GM04504 (cell line): ENCODE data around the gene KSR2.
"Not testable (repeated sequence)": the region's sequence is repeated elsewhere in the genome, so short reads cannot be mapped to it uniquely, and the experiment has no call there.

Experiments used
- DNase-seq: peaks from one replicate; pipeline ENCODE4 v3.0.0-alpha.2; 2012; ENCODE audit warnings: low read depth

KSR2 gene

DNA sequence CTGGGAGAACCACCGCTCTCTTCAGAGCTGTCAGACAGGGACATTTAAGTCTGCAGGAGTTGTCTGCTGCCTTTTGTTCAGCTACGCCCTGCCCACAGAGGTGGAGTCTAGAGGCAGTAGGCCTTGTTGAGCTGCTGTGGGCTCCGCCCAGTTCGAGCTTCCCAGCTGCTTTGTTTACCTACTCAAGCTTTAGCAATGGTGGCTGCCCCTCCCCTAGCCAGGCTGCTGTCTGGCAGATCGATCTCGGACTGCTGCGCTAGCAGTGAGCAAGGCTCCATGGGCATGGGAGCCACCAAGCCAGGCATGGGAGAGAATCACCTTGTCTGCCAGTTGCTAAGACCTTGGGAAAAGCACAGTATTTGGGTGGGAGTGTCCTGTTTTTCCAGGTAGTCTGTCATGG, 340.1 kb downstream of the KSR2 start:
- DNase-seq = not testable (repeated sequence)

DNA sequence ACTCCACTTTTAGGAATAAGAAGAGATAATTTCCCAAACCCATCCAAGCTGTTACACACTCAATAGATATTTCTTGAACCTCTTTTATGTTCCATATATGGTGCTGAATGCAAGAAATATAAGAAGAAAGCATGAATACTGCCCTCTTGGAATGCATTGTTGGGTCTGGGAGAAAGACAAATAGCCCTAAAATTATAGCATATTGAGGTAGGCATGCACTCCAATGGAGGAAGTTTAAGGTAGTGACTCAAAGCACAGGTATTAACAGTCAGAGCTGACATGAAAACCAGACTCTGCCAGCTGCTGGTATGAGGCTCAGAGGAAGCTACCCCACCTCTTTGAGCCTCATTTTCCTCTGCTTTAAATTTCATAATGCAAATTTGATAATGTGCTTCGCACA, 346.0 kb downstream of the KSR2 start:
- DNase-seq = peak; percentile 7

DNA sequence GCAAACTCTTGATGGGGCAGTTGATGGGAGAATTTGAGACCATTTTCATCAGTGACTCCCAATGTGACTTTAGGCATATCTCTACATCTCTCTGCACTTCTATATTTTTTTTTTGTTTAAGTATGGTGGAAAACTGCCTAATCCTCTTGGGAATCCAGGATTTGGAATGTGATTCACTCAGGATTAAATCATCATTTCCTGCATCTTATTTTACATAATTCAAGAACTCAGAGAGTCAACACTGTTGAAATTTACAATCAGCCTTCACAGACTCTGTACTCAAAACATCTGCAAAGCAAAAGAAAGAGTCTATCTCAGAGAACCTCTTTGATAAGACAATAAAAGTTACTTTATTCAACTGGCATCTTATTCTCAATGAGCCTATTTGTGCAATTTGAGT, 346.7 kb downstream of the KSR2 start:
- DNase-seq = peak; percentile 24

DNA sequence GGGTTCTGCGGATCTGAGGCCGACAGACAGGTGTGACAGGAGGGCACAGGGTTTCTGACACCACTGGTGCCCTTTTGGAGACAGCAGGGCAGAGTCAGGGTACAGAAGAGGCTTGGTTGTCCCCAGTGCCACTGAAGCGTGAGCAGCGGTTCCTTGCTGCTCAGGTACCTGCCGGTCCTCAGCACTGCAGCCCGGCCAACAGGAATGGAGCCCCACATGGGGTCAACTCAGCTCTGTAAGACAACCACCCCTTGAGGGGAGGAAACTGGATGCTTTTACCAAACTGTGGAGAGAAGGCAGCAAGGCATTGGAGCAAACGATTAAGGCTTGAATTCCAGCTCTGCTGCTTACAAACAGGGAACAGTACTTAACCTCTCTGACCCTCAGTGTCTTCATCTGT, 361.0 kb downstream of the KSR2 start:
- DNase-seq = no peak

DNA sequence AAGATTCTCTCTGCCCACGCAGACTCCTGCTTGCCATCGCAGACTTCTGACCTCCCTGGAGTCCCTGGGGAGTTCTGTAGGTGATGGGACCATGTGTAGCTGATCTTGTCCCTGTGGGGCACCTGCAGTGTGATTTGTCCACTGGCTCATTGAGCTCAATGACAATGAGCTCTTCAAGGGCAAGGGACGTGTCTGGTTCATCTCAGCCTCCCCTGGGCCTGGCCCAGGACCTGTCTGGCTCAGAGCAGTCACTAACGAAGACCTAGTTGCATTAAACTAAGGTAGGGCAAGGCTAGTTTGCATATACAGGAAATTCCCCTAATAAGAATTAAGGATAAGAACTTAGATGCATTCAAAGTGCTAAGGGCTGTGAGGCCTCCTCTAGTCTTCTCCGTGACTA, 361.8 kb downstream of the KSR2 start:
- DNase-seq = no peak

DNA sequence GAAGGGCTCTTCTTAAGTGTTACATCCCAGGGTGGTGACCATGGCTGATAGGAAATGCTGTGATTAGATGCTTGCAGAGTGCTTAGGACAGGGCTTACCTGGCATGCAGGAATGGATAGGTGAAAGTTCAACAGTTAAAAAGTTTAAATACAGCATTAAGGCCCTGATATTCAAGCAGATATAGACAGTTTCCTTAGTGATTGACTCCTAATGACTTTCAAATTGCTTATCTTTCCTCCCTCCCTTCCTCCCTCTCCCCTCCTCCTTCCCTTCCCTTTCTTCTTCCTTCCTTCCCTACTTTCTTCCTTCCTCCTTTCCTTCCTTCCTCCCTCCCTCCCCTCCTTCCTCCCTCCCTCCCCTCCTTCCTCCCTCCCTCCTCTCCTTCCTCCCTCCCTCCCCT, 362.8 kb downstream of the KSR2 start:
- no peak for DNase-seq

DNA sequence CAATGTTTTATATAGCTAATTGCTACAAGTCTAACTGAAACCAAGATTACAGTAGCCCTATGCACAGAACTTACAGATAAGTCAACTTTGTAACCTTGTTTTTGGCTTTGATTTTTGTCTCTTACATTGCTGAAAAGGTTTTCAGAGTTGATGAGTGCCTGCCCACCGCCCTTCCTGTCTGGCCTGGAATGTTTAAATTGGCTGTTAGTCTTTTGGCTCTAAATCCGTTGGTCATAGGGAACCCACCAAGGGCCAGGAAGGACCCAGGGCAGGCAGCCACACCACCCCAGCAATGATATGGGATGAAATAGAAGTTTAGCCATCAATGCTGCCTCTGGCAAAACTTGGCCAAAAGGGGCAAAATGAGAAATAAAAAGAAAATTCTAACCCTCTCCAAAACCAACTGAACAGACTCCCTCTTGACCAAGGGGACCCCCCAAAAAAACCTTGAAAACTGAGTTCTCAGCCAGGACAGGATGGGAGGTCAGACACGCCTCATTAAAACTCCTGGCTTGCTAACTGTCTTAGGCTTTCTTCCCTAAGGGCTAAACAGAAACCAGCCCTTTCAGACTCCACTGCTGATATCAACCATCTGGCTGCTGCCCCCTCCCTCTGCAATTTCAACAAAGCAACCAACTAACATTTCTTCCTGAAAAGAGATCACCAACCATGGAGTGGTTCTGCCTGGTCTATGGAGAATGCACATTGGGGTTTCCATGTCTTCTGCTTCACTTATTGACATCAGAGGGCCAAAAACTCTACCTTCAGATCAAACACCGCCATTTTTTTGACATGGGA, 365.3 kb downstream of the KSR2 start:
- no peak for DNase-seq

DNA sequence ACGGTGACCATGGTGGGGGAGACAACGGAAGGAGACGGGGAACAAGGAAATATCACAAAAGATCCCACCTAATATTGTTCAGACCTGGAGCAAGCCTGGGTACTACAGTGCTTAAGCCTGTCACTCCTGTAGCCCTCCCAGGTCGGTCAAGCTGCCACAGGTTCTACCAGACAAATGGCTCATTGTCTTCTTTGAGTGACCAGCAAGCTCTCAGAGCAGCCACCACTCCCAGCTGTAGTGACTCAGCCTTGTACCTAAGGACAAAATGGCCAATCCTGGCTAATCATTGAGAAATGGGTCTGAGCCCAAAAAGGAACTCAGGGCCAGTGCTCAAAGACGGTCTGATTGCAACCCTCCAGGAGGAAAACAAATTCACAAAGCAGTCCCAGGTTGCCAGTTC, 368.9 kb downstream of the KSR2 start:
- no peak for DNase-seq

DNA sequence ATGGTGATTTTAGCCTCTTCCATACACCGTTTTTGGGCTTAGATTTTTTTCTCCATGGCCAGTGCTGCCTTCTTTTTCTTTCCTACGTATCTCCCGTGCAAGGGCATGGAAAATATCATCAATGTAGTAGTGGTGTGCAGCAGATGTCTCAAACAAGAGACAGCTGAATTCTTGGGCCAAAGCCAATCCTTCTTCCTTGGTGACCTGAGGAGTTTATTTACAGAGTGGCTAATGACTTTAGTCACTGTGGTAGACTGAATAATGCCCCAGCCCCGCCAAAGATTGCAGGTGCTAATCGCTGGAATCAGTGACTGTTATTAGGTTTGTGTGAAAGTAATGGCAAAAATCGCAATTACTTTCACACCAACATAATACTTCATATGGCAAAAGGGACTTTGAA, 371.8 kb downstream of the KSR2 start:
- DNase-seq = no peak

DNA sequence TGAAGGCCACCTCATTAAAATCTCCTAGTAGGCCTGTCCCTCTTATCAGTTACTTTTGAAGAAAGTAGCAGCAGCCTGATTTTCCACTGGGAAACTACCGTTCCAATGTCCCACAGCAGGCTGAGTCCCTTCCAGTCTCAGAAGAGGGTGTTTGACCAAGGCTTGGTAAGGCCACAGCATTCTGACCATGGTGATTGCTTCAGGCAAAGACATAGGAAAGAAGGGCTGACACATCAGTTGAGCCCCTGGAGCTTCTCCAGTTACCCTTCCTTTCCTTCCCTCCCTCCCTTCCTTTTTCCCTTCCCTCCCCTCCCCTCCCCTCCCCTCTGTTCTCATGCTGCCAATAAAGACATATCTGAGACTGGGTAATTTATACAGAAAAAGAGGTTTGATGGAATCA, 373.0 kb downstream of the KSR2 start:
- DNase-seq = no peak

DNA sequence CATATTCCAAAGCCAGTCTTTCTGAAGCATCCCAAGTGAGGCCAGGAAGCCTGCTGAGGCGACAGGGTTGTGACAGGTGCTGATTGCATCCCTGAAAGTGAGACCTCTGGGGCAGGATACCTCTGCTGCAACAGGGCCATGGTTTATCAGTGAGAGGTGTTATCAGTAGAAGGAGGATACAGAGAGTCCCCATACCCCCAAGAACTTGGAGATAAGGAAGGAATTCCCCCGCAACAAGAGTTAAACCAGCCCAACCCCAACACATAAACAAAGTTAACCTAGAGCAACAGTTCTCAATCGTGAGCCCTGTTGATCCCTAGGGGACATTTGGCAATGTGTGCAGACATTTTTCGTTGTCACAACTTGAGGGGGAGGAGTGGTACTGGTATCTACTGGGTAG, 374.3 kb downstream of the KSR2 start:
- DNase-seq = no peak

DNA sequence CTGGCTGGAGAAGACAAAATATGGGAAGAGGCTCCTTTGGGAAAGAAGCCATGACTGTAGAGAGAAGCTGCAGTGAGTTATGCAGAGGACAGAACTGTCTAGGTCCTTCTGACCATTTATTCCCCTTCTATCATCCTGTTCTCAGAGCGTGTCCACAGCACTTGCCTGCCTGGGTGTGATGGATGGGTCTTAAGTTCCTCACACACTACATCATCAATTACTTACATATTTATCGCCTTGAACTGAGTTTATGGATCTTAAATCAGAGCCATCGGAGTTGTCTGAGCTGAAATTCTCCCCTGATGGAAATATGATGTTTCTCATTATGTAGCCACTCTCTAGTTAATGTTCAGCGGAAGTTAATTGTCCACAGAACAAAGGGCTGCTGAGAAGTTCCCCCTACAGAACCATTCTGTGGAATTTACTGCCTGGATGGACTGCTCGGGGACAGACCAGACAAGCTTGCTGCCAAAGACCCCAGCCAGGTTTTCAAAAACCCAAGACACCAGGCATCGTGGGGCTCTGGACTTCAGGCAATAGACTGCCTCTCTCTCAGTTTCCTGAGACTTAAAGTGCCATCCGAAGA, 374.9 kb downstream of the KSR2 start:
- no peak for DNase-seq

DNA sequence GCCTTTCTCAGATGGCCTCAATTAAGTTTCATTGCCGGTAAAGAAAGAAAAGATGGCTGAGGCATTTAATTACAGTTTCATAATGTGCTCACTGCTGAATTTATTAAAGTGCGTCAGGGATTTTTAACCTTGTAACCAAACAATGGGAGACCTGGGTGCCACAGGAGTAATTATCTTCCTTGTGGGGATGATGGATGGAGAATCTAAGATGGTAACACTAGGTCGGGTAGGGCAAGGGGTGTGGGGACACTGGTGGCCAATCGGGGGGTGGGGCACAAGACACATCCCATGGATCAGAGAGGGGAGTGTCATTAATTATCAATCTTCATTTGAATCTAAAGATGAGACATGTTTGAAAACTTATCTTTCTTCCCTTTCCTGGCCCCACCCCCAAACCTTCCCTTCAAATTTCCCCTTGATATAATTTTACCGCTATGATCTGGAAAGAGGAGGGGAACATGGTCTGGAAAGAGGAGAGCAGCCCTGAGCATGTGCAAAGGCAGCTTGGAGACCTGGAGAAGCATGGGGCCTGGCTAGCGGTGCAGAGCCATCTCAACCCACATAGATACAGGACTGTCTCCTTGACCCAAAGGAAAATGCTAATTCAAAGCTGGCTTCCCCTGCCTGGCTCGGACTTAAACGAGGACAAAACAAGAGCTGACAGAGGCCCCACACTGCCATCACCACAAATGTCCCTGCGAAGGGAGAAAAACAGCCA, 376.0 kb downstream of the KSR2 start:
- DNase-seq = no peak

DNA sequence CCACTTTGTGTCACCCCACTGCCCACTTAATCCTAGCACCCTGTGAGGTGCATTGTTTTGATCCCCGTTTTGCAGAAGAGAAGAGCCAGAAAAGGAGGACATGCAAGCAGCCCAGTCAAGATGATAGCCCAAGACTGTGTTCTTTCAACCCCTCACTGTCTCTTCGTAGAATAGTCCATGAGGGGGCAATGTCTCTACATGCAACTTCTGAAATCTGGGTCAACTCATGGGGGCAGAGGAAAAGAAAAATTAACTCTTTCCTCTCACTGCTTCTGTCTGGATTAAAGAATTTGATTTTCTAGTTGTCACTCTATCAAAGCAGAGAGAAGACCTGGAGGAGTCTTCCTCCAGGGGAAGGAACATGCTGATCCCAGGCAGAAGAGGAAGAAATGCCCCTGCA, 377.8 kb downstream of the KSR2 start:
- no peak for DNase-seq

DNA sequence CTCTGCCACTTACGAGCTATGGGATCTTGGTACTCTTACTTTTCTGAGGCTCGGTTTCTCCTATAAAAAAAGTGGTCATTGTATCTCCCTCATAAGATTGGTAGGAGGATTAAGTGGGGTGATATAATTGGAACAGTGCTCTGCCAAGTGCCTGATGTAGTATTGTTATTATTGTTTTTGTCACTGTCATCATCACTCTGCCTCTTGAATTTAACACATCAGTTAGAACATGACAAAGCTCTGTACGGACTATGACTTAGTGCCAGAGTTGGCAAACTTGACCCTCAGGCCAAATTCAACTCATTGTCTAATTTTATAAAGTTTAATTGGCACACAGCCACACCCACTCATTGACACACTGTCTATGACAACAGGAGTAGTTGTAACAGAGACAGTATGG, 378.4 kb downstream of the KSR2 start:
- DNase-seq = no peak

DNA sequence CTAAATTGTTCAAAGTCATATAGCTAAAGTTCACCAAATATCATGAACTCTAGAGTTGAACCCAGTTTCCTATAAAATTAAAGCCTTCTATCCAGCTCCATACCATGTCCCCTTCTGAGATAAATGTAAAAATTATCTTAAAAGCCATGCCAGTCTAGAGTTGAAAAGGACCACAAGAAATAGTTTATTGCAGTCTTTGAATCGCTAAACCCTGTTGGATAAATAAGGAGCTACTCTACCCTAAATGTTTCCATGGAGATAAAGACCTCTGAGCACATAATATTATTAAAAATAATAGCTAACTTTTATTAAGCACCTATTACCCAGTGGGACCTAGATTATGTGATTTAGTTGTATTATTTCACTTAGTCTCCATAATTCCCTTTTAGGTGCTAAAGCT, 379.8 kb downstream of the KSR2 start:
- DNase-seq = no peak

DNA sequence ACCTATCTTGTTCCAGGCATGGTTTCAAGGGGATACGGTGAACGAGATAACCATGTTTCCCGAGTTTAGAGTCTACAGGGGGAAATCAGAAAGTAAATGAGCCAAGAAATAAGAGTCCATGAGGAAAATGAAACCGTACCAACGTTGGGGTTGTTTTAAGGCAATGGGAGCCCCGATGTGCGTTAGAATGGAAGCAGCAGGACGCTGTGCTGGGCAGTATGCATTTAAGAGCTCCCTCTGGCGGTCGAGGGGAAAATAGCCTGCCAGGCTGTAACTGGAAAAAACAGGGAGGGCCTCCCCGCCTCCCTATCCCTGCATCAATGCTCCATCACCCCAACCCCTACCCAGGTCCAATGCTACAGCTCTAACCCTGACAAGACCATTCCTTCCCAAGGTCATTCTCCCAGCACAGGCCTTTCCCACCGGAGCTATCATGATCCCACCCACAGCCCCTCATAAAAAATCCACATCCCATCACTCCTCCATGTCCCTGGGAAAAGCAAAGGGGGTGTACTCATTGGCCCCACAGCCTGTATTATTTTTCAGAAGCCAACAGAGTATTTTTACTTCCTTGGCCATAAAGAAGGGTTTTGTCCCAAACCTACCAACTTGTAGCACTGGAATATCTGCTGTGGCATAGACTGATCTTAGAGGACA, 381.0 kb downstream of the KSR2 start:
- no peak for DNase-seq

DNA sequence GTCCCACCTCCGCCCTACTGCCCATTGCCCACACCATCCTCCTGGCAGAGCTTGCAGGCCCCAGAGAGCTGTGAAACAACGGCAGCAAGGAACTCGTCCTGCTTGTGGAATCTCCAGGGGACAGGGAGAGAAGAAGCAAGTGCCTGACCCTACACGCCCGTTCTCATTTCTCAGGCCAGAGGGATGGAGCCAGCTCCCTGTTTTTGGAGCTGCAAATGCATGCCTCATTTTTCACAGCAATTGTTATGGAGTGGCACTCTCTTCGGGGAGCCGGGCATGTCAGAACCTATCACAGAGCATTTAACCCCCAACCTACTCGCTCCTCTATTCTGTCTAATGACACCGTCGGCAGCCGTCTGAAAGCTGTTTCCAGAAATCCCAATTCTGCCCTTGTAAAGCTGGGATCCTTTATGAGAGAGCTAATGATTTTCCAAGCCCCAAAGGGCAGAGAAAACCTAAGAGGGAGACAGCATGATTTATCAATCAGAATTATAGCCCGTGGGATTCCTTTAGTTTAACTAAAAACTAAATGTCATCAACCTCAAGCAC, 385.0 kb downstream of the KSR2 start:
- no peak for DNase-seq

DNA sequence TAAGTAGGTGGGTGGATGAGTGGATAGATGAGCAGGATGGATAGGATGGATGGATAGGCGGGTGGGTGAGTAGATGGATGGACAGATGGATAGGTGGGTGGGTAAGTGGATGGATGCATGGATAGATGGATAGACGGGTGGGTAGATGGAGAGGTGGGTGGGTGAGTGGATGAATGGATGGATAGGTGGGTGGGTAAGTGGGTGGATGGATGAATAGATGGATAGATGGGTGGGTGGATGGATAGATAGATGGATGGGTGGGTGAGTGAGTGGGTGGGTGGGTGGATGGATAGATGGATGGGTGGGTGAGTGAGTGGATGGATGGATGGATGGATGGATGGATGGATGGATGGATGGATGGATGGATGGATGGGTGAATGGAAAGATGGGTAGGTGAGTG, 385.7 kb downstream of the KSR2 start:
- no peak for DNase-seq

DNA sequence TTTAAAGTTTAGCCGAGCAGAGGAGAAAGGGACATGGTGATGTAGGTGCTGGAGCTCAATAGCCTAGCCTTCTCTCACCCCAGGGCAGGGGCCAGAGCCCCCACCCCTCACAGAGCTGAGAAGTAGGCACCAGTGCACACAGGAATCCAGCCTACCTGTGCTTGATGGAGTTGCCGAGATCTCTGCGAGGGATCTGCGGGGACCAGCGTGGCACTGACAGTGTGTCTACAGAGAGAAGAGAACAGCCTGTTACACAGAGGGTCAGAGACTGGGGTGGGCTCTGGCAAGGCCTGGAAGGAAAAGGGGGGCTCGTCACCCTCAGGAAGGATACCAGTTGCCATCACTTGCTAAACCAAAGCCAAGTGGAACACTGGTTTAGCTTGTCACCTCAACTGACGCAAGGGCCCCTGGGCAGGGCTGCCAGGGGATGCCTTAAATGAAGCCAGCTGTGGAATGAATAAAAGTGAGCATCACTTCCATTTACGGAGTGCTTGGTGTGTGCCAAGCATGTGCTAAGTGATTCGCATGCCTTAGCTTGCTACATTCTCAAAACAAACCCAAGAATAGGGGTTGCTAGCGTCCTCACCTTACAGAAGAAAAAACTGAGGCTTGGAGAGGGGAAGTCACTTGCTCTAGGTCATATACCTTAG, 386.5 kb downstream of the KSR2 start:
- peak; percentile 18 for DNase-seq

DNA sequence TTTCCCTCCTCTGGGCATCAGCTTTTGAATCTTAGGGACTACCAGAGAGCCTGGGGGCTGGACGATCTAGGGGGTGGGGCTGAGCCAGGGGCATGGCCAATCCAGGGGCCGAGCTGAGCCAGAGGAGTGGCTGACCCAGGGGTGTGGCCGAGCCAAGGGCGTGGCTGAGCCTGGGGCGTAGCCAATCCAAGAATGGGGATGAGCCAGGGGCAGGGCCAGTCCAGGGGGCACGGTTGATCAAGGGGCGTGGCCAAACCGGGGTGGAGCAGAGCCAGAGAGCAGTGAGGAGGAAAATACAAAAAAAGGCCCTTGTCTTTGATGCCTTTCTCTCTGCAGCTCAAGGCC, 388.1 kb downstream of the KSR2 start:
- DNase-seq = no peak

DNA sequence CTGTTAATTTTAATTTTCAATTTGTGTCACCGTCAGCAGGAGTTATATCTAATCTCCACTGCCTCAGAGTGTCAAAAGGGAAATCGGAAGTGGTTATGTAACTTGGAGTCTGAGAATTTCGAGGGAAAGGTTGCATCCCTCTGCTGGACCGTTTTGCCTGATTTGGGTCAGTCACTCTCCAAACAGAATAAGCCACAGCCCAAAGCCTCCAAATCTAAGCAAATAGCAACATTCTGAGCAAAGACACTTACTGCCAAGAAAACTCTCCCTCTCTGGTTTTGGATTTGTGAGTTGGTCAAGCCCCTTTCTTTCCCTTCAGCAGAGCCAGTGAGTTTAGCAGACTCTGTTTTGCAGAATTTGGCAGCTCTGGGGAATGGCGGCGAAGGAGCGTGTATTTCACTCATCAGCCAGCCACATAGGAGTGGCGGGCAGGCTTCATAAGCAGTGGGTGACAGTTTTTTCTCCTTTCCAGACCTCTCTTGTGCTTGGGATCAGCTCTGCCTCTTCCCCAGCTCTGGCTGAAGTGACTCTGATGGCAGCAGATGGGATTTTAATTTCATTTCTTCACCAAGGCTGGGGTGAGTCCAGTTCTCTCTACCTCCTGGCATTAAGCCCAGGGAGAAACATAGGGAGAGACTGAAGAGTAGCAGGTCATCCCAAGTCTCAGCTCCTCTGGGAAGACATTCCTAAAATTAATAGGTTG, 388.6 kb downstream of the KSR2 start:
- no peak for DNase-seq
